GM12873 (cell line): ENCODE measurements around the gene CLIP1.

Source experiments
- TF ChIP-seq, protein P1 (sequence below): IDR thresholded peaks from 2 replicates; pipeline ENCODE4 v1.5.1; 2012; ENCODE audit warnings: low read depth, mild to moderate bottlenecking, moderate library complexity, low read length, control low read depth; ENCODE audit not compliant: insufficient read depth; ENCODE audit errors: missing control alignments

Gene CLIP1

DNA sequence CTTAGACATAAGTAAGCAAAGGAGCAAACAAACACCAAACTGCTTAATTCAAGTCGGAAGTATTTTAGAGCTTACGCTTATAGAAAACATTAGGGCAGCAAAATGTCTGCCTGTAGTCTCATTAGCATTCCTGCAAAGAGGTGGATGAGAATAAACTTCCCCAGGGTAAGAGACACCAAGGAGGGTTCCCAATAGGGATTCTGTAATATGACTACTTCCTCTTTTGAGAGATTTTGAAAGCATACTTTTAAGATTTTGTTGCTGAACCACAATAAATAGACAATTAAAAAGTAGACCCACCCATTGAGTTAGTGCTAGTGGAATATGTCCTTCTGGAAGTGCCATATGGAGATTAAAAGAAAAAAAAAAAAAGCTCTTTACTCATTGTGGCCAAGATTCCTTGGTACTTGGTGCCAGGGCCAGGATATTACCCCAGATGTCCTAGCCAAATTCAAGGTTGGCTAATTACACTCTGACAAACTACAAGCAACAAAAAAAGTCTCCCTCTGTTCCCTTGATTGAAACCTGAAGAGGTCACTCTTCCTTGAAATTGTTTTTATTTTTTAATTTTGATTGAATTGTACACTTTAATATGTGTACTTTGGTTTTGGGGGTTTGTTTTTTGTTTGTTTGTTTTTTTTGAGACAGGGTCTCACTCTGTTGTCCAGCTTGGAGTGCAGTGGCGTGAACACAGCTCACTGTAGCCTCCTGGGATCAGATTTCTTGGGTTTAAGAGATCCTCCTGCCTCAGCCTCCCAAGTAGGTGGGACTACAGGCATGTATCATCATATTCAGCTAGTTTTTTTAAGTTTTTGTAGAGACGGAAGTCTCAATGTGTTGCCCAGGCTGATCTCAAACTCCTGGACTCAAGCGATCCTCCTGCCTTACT is 8.7 kb downstream of the CLIP1 start:
- TF ChIP-seq, protein P1, sequence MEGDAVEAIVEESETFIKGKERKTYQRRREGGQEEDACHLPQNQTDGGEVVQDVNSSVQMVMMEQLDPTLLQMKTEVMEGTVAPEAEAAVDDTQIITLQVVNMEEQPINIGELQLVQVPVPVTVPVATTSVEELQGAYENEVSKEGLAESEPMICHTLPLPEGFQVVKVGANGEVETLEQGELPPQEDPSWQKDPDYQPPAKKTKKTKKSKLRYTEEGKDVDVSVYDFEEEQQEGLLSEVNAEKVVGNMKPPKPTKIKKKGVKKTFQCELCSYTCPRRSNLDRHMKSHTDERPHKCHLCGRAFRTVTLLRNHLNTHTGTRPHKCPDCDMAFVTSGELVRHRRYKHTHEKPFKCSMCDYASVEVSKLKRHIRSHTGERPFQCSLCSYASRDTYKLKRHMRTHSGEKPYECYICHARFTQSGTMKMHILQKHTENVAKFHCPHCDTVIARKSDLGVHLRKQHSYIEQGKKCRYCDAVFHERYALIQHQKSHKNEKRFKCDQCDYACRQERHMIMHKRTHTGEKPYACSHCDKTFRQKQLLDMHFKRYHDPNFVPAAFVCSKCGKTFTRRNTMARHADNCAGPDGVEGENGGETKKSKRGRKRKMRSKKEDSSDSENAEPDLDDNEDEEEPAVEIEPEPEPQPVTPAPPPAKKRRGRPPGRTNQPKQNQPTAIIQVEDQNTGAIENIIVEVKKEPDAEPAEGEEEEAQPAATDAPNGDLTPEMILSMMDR = no peak

GRCh38 chr12:122412851-122413433 is 9.5 kb downstream of the CLIP1 start:
- TF ChIP-seq, protein P1 = no peak

GRCh38 chr12:122411537-122411936 is 10.9 kb downstream of the CLIP1 start:
- TF ChIP-seq, protein P1 = no peak

GRCh38 chr12:122407208-122407607 is 15.3 kb downstream of the CLIP1 start:
- TF ChIP-seq, protein P1 = no peak

- TF ChIP-seq, protein P1 = no peak
These were observed 15.7 kb downstream of the CLIP1 start for GRCh38 chr12:122406701-122407164.

GRCh38 chr12:122403831-122404230 is 18.6 kb downstream of the CLIP1 start:
- TF ChIP-seq, protein P1 = no peak

DNA sequence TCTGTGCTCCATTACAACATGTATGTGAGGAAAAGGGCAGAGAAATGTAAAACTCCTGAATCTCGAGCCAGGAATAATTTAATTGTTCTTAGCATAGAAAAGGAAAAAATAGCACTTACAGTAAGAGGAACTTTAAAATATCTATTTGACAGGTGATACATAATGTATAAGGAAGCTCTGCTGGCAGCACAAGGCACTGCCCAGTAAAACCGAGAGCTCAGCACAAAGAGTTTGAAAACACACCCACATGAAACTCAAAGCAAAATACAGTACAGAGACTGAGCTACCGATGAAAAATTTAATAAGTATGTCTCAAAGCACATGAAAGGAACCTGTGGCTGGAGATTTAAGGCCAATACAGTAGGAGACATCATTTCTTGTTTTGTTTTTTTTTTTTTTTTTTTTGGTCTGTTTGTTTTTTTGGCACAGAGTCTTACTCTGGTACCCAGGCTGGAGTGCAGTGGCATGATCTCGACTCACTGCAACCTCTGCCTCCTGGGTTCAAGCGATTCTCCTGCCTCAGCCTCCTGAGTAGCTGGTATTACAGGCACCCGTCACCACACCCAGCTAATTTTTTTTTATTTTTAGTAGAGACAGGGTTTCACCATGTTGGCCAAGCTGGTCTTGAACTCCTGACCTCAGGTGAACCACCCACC is 19.2 kb downstream of the CLIP1 start:
- TF ChIP-seq, protein P1 = peak; percentile 12
